Measurements from ENCODE around the gene PLK3. TPM values are rescaled to one million over a fixed set of nuclear protein-coding genes. Genes with fewer than 3 reads are reported as not detected.
A peak's percentile ranks its signal among the peaks of the same experiment; 100 is the strongest.
"Not testable (repeated sequence)": the region's sequence is repeated elsewhere in the genome, so short reads cannot be mapped to it uniquely, and the experiment has no call there.

Gene PLK3
- total RNA-seq, 1 experiment from 2014 or later: 15.9 TPM

- no peak for DNase-seq (ENCODE audit: low spot score)
Observed at GRCh38 chr1:44828003-44828651, 27.9 kb downstream of the PLK3 start.

DNA sequence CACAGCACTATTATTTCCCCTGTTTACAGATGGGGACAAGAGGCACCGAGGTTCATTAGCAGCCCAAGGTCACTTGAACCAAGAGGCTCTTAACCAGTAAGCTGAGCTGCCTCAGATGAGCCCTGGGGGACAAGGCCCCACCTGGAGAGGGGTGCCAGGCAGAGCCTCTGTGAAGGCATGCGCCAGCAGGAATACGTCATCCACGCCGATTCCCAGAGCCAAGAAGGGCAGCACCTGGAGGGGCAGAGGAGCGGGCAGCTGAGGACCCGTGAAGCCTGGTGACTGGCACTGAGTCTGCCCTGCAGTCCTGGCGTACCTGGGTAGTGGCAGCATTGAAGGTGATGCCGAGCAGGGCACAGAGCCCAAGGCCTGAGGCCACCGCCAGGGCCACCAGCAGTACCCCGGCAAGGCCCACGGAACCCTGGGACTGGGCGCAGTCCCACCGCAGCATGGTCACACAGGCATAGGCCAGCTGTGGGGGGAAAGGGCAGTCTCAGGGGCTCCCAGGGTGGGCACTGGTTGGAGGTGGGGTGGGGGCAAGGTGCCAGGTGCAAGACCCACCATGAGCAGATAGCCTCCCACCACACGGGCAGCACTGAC lies 28.8 kb downstream of the PLK3 start:
- DNase-seq (ENCODE audit: low spot score): no peak

DNA sequence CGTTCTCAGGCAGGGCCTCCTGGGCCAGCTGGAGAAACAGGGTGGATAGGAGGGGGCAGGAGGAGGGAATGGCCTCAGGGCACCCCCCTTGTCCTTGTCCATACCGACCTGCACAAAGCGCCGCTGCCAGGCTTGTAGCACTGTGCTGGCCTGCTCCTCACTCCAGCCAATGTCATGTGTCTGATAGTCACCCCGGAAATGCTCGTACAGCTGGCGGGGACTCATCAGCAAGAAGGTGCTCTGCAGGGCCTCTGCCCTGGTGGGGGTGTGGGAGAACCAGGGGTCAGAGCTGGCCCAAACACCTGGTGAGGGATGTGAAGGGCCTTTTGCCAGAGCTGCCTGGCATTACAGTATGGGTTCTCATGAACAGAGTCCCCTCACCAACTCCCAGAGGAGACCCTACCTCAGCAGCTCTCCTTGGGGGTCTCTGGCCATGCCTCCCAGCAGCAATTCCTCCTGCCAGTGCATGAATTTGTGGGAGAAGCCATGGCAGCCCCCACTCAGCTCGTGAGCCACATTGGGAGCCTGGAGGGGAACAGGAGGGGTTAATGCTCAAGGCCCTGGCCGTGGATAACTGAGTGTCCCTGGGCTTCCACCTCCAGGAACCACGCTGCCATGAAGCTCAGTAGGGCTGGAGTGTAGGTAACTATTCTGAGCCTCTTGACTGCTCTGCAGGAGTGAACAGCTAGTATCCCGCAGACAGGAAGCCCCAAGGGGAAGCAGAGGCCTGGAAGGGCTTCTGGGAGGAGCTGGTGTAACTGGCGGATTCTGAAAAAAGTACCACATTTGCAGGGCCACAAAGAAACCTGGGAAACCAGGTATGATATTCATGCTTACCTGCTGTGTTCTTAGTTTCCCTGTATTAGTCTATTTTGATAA lies 29.6 kb downstream of the PLK3 start:
- DNase-seq (ENCODE audit: low spot score): no peak

DNA sequence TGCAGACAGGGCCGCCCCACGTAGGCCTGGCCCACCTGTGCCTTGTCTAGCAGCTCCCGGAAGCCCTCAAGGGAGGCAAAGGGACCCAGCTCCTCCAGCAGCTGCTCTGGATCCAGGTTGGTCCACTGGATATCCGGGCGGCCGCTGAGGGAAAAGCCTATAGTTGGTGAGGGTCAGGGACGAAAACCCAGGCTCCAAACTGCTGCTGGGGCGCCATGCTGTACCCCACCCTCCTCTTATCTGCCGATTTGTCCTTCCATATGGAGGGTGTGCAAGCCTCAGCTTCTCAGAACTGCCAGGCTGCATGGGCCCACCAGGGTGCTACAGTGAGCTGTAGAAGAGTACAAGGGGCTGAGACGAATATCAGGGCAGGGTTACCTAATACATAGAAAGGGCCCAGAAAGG lies 30.7 kb downstream of the PLK3 start:
- no peak for DNase-seq (ENCODE audit: low spot score)

GRCh38 chr1:44831516-44831915 lies 31.3 kb downstream of the PLK3 start:
- DNase-seq (ENCODE audit: low spot score): no peak

GRCh38 chr1:44832056-44832705 lies 32.0 kb downstream of the PLK3 start:
- DNase-seq (ENCODE audit: low spot score): no peak

DNA sequence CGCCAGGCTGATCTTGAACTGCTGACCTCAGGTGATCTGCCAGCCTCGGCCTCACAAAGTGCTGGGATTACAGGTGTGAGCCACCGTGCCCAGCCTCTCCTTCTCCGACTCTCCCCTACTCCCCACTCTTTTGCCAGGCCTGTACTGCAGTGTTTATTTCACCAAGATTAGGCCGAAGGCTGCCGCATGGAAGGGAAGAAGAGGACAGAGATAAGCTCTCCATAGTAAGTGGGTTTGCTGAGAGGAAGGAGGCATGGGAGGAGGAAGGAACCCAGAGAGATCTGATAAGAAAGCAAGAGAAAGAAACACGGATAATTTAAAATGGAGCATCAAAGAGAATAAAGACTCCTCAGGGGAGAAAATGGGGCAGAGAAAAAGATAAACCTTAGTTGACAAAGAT lies 34.2 kb downstream of the PLK3 start:
- no peak for DNase-seq (ENCODE audit: low spot score)

- DNase-seq (ENCODE audit: low spot score): peak; percentile 76
Observed at GRCh38 chr1:44835738-44836675, 35.8 kb downstream of the PLK3 start.

DNA sequence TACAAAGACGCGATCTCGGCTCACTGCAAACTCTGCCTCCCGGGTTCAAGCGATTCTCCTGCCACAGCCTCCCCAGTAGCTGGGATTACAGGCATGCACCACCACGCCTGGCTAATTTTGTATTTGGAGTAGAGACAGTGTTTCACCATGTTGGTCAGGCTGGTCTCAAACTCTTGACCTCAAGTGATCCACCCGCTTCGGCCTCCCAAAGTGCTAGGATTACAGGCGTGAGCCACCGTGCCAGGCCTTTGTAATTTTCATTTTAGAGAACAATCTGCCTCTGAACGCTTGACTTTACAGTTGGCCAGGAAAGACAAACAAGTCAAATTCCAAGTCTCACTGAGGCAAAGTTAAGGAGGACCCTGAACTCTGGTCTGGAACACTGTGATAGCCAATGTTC lies 38.1 kb downstream of the PLK3 start:
- DNase-seq (ENCODE audit: low spot score): not testable (repeated sequence)

GRCh38 chr1:44839576-44839975 lies 39.4 kb downstream of the PLK3 start:
- DNase-seq (ENCODE audit: low spot score): no peak

DNA sequence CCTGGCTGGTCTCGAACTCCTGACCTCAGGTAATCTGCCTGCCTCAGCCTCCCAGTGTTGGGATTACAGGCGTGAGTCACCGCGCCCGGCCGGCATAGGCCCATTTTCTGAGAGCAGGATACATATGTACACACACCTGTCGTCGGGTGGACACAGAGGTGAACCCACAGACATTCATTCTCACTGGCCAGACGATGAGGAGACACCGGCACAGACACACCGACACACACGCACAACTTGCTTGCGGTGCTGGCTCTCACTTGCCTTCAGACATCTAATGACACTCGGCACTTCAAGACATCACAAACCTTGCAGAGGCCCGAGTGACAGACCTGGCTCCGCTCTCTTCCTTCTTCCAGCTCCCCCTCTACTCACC lies 42.3 kb downstream of the PLK3 start:
- DNase-seq (ENCODE audit: low spot score): no peak

- no peak for DNase-seq (ENCODE audit: low spot score)
Observed at GRCh38 chr1:44842862-44843655, 42.9 kb downstream of the PLK3 start, which contains the start of gene PTCH2. TSS of gene PTCH2 (minus strand) at chr1:44843253. CDS start at chr1:44842932, 321 bp downstream.

DNA sequence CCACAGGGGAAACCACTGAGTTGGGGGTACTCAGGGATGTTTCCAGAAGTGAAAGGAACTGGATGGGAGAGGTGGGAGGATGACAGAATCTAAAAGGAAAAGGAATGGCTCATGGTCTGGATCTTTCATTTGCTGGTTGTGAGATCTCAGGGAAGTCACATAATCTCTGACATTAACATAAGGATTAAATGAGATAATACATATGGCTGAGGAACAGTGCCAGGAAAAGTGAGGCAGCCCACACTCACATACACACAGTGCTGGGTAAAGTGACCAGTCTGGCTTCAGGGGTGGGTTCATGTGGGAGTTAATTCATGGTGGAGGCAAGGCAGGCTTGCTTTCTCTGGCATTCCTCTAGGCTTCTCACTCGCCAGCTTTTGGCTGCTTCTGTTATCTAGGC lies 46.8 kb downstream of the PLK3 start:
- no peak for DNase-seq (ENCODE audit: low spot score)

DNA sequence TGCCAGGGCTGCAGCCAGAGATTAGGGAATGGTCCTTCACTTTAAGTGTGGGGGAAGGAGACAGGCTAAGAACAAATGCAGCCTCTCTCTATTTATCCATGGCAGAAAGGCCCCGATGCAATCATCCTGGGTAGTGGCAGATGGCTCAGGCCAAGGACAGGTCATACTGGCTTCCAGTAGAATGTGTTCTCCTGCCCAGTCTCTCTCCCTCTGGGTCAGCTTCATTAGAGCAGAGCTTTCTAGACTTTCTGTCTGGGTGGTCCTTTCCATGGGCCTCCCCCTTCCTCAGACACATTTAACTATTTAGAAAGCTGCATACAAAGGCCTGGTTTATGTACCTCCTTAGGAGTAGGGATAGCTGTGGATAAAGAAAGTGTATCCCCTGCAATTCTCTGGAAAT lies 47.7 kb downstream of the PLK3 start:
- DNase-seq (ENCODE audit: low spot score): no peak

DNA sequence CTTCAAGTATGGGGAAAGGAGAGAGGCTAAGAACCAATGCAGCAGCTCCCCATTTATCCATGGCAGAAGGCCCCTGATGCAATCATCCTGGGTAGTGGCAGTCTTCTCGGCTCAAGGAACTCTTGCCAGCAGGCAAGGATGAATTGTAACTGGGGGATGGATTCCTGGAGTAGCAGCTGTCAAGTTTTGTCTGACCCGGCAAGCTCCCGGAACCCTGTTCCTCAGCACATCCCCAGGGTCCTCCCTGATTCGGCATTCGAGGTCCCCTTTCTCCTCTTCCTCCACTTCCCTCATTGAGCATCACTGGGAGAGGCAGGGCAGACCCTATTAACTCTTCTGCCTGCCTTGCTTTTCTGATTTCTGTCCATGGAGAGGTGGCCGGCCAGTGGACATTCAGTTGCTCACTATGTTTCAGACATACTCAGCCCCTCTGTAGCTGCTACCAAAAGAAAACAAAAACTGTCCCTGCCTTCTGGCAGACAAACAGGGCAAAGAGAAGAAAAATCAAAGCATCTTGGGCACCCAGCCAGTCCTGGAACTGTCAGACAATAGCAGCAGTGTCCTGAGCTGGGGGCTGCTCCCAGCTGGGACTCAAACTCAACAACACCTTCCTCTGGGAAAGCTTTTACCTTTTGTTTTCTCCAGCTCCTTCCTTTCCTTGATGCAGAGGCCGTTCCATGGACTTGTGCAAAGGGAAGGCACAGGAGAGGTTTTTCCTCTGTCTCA lies 48.4 kb downstream of the PLK3 start:
- no peak for DNase-seq (ENCODE audit: low spot score)

GRCh38 chr1:44849575-44850132 lies 49.5 kb downstream of the PLK3 start:
- DNase-seq (ENCODE audit: low spot score): no peak

GRCh38 chr1:44851308-44851707 lies 51.1 kb downstream of the PLK3 start:
- DNase-seq (ENCODE audit: low spot score): no peak

GRCh38 chr1:44853201-44853600 lies 53.0 kb downstream of the PLK3 start:
- no peak for DNase-seq (ENCODE audit: low spot score)

DNA sequence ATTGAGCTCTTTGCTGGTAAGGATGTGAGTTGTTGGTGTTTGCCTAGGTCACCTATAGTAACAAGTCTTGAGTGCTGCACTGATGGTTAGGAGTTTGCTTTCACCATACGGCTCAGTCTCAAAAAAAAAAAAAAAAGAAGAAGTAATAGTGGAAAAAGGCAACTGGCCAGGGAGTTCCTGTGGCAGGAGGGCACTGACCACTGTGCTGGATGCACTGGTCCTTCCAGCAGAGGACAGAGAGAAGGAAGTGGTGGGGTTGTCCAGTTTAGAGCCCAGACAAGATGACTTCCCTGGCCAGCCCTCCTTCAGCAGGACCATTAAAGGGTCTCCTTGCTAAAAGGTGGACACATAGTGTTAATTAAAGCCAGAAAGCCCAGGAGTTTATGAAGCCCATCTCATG lies 54.8 kb downstream of the PLK3 start:
- DNase-seq (ENCODE audit: low spot score): no peak
